Renal cortical epithelial cell (primary cell): ENCODE results near the gene PMPCB. TPM values are rescaled to one million over a fixed set of nuclear protein-coding genes. Genes with fewer than 3 reads are reported as not detected.
"Not testable (repeated sequence)": the region's sequence is repeated elsewhere in the genome, so short reads cannot be mapped to it uniquely, and the experiment has no call there.

Experiments used
- DNase-seq: peaks from one replicate; pipeline ENCODE4 v3.0.0-alpha.2; 2011; ENCODE audit warnings: low read depth
- total RNA-seq: library from RNA; depleted of rRNA; stranded (reverse); fragments of >200 nt; gene quantifications from 2 replicates; pipeline ENCODE4 v1.2.3, GENCODE V29; 2014

PMPCB gene, protein sequence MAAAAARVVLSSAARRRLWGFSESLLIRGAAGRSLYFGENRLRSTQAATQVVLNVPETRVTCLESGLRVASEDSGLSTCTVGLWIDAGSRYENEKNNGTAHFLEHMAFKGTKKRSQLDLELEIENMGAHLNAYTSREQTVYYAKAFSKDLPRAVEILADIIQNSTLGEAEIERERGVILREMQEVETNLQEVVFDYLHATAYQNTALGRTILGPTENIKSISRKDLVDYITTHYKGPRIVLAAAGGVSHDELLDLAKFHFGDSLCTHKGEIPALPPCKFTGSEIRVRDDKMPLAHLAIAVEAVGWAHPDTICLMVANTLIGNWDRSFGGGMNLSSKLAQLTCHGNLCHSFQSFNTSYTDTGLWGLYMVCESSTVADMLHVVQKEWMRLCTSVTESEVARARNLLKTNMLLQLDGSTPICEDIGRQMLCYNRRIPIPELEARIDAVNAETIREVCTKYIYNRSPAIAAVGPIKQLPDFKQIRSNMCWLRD
- 86.4 and 91.5 TPM in 2 replicates for total RNA-seq

DNA sequence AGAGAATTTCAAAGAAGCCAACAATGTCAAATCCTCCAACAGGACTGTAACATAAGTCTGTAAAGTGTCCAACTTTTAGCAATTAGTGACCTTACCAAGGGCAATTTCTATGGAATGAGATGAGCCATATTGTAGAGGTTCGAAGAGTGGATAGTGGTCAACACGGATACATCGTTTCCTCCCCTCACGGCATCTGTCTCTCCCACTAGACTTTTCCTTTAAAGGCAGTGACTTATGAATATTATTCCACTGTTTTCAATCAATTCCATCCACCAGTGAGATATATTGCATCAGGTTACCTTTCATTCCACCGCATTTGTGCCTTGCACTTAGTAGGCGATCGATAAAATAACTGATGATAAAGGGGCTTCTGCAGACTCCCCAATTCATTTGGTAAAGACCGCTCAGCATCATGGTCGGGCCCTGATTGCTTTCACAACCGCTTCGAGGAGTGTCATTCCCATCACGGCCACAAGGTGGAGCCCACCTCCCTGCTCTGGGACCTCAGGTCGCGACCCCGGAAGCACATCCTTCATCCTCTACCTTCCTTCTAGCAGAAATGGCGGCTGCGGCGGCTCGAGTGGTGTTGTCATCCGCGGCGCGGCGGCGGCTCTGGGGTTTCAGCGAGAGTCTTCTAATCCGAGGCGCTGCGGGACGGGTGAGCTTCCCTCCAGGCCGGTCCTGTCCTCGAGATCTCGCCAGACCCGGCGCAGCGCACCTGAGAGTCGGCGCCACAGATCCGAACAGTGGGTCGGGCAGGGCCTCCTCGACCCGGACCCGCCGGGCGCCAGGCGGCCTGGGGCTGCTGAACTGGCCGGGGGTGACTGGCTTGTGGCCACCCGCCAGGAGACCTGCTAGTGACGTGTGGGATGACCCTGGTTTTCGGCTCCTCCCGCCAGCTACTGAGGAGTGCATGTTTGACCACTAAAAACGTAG lies at the start of gene PMPCB:
Gene PMPCB, plus strand, starts transcription at position 535 of the 936 bp plus-strand sequence. Its CDS starts 25 bp downstream, at position 560.
- DNase-seq = peak; percentile 83

DNA sequence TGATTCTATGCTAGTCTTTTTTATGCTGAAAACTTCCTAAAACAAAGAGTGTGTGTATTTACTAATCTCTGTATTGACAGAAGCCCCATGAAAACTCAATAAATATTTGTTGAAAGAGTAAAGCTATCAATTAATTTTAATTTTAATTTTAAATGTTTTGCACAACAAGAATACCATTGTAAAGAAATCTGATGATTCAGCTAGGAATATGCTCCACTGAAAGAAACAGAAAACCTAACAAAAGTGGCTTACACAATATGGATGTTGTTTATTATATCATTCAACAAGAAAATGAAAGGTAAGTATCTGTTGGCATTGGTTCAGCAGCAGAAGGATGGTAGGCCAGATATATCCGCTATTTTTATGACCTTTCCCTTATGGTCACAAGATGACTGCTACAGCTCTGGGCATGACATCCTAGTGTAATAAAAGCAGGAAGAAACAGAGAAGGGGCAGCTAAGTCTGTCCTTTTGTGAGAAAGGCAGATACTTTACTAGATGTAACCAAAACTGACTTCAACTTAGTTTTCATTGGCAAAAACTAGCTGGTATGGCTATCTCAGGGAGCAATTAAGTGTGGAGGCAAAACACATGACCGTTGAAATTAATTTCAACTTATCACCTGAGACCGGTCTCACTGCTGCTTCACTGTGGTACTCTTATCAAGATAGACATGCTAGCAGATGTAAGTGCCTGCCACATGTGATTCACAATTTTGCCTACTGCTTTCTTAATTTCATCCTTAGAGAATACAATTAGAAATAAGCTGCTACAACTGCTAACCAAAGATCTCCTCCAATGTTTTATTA lies 43.3 kb upstream of the PMPCB start:
- not testable (repeated sequence) for DNase-seq

- DNase-seq = not testable (repeated sequence)
Measured at GRCh38 chr7:103264054-103264453, 33.2 kb upstream of the PMPCB start.

DNA sequence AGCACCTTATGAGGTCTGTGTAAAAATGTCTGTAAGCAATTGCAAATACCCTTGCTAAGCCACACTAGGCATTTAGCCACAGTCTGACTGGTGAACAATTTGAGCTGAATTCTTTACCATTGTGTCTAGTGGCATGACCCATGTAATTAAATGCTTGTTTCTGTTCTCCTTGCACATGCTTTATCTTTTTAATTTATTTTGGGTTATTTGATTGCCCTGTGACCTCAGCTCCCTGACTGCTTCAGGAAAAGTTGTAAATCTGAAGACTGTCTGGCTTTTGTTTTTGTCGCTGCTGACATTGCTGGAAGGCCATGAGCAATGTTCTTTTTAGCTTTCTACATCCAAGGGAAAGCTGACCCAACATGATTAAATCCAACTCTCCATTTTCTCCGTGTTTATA lies 31.0 kb upstream of the PMPCB start:
- not testable (repeated sequence) for DNase-seq

GRCh38 chr7:103273374-103273773 lies 23.9 kb upstream of the PMPCB start:
- DNase-seq = not testable (repeated sequence)

DNA sequence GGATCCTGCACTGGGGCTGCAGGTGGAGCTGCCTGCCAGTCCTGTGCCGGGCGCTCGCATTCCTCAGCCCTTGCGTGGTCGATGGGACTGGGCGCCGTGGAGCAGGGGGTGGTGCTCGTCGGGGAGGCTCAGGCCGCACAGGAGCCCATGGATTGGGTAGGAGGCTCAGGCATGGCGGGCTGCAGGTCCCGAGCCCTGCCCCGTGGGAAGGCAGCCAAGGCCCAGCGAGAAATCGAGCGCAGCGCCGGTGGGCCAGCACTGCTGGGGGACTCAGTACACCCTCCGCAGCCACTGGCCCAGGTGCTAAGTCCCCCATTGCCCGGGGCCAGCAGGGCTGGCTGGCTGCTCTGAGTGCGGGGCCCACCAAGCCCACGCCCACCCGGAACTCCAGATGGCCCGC lies 22.4 kb upstream of the PMPCB start:
- not testable (repeated sequence) for DNase-seq

DNA sequence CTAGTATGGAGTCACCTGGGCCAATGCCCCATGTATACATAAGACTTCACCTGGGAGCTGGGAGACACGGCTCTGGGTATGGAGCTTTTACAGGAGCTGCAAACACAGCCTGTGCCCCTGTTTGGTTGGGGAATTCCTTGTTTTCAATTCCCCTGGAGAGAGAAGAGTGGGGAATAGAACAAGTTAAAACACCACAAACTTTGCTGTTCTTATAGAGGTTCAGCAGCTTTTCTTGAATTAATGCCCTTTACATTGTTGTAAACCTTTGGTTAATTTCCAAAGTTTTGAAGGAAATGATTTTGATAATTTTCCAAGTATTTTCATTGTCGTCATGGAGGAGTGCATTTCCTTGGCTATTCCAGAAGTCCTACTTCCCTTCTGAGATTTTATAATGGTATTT lies 19.0 kb upstream of the PMPCB start:
- DNase-seq = not testable (repeated sequence)

DNA sequence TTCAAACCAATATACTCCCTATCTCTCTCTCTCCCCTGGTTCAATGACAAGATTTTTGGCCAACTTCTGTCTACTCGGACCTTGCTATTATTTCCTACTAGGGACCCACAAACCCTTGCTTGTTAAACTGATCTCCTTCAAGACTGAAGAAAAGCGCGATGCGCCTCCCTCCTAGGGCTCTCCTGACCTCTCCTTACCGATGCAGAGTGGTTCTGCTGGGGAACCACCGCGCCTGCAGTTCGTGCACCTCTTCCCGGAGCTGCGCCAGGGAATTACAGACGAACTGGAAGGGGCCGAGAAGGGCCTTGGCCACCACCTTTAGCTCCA lies 17.6 kb upstream of the PMPCB start:
- not testable (repeated sequence) for DNase-seq

GRCh38 chr7:103279963-103280802 lies 17.1 kb upstream of the PMPCB start:
- DNase-seq = peak; percentile 41

- DNase-seq = not testable (repeated sequence)
Measured at GRCh38 chr7:103280803-103281155, 16.5 kb upstream of the PMPCB start.

- DNase-seq = not testable (repeated sequence)
Measured at GRCh38 chr7:103282802-103283427, 14.3 kb upstream of the PMPCB start.

DNA sequence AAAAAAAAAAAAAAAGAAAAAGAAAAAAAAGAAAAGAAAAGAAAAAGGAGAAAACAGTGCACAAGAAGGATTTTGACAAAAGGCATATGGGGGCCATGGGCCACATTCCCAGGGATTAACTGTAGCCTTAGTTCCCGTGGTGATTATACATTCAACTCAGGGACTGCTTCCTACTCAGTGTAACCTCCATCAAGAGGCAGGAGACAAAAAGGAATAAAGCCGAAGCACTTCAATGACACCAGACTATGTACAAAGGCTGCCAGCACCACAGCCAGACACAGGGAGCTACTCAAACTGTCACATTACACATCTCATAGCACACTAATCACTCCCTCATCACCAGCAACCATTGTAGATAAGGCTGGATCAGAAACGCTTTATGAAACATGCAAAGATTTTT lies 5.1 kb upstream of the PMPCB start:
- DNase-seq = no peak

- DNase-seq = no peak
Measured at GRCh38 chr7:103293526-103293925, 3.7 kb upstream of the PMPCB start.

DNA sequence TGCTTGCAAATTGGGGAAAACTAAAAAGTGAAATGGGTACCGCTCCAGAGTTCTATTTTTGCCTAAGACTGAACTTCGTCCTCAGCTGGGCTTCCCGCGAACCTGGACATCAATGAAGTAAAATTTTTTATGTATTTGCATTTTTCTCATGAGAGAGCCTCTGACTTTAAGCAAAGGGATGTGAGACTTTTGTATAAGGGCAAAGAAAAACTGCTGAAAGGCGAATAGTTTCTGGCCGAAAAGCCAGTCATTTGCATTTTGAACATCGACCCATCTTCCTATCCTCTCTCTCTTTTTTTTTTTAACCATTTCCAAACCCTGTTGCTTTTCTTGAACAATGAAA lies 573 bp downstream of the PMPCB start:
- no peak for DNase-seq

GRCh38 chr7:103299660-103300059 lies 2.4 kb downstream of the PMPCB start:
- no peak for DNase-seq

DNA sequence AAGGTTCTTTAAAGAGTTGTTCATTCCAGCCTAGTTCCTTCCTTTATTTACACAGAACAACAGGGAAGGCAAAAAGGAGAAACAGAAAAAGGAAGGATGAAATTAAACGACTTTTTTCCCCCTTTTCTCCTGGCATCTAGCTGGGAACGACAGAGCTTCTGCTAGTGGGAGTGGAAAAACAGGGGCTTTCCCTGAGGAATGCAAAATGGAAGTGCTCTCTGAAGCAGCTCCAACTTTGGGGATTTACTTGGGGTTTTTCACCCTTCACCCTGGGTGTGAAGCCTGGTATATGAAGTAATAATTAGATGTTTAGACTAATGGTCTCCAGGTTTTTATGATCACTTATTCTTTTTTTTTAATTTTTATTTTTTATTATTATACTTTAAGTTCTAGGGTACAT lies 4.2 kb downstream of the PMPCB start:
- no peak for DNase-seq

GRCh38 chr7:103307503-103308231 lies 10.4 kb downstream of the PMPCB start:
- no peak for DNase-seq

DNA sequence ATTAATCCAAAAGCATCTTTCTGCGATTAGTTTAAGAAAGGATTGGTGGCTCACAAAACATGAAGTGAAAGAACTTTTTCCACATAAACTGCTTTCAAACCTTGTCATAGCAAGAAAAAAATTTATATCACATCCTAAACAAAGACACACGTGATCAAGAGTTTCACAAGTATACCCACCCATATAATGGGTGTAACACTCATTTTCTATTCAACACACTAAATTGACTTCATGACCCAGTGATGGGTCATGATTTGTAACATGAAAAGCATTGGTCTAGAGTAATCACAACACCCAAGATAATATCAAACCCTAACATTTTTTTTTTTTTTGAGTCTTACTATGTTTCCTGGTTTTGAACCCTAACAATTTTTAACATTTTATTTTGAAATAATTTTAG lies 17.6 kb downstream of the PMPCB start:
- DNase-seq = no peak

- DNase-seq = no peak
Measured at GRCh38 chr7:103316380-103316941, 19.2 kb downstream of the PMPCB start.
